Subcutaneous adipose tissue (tissue), 4 donors: ENCODE measurements around the gene SYNE1. TPM values are rescaled to one million over a fixed set of nuclear protein-coding genes. Genes with fewer than 3 reads are reported as not detected.

Experiments used
- CTCF ChIP-seq: fragments of 450-650 bp; IDR thresholded peaks from one replicate; pipeline ENCODE4 v1.5.1; 2016; ENCODE audit warnings: low read depth, mild to moderate bottlenecking, control low read depth, antibody characterized with exemption, moderate library complexity
- total RNA-seq, 4 donors: library from RNA; depleted of rRNA; stranded (reverse); fragments of >200 nt; gene quantifications; one replicate each; pipeline ENCODE4 v1.1.0, GENCODE V29; 2016

Gene SYNE1
- total RNA-seq, 4 donors from 2014 or later: 85.5 to 173 (median 111) TPM

- no peak for TF ChIP-seq CTCF
Observed at GRCh38 chr6:152170313-152170701, 466.9 kb downstream of the SYNE1 start.

GRCh38 chr6:152167641-152168603 is 469.2 kb downstream of the SYNE1 start:
- no peak for TF ChIP-seq CTCF

- TF ChIP-seq CTCF: no peak
Observed at GRCh38 chr6:152166897-152167296, 470.3 kb downstream of the SYNE1 start.

GRCh38 chr6:152166497-152166896 is 470.7 kb downstream of the SYNE1 start:
- no peak for TF ChIP-seq CTCF

DNA sequence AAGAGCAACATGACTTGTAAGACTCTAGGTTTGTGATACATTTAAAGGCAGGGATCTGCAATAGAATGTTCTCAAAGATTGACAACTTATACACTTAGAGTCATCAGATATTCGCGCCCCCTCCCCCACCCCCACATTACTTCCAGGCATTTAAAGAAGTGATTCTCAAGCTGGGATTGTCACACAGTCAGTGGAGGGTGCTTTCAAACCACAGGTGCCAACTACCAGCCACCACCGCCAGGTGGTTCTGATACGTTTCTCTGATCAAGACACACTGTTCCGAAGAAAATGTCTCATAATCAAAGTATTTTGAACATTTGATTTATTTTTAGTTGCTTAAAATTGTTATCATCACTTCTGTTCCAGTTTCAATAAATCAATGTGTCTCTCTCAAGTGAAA is 472.2 kb downstream of the SYNE1 start:
- TF ChIP-seq CTCF: no peak

DNA sequence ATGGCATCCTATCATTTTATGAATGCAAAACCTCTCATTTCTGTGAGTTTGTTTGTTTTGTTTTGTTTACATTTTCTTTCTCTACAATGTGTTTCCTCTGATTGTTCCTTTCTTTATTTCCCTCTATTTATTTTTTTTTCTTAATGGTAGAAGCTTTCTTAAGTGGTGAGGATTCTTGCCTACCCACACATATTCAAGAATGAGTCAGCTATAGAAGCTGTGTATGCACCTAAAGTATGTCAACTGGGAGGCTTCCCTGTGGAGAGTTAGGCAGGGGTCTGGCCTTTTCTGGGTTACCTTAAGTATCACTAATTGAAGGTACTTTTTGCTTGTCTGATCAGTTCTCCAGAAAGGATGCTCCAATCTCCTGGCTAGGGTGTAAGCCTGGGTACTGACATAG is 475.7 kb downstream of the SYNE1 start:
- TF ChIP-seq CTCF: no peak

DNA sequence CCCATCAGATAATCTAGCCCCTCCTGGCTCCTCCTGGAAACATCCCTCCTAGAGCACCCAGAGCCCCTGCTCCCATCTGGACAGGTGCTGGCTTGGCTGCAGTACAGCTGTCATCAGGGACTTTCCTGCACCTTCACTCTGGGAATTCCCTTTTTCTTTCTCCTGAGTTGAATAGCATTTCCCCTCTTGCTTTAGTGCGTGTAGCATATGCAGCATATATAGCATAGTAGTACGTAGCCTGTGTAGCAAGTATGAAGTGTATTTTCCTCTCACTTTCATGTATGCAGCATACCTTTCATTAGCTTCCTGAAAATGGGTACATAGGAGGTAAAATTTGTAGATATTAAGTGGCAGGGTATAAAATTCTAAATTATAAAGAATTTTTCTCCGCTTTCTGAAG is 476.8 kb downstream of the SYNE1 start:
- no peak for TF ChIP-seq CTCF
